Measurements from ENCODE around the gene NEURL4. TPM values are rescaled to one million over a fixed set of nuclear protein-coding genes. Genes with fewer than 3 reads are reported as not detected.
"Not testable (repeated sequence)": the region's sequence is repeated elsewhere in the genome, so short reads cannot be mapped to it uniquely, and the experiment has no call there.

The NEURL4 gene
- total RNA-seq, 4 donors from 2014 or later, result 12.4 to 64.7 (median 34.1) TPM

DNA sequence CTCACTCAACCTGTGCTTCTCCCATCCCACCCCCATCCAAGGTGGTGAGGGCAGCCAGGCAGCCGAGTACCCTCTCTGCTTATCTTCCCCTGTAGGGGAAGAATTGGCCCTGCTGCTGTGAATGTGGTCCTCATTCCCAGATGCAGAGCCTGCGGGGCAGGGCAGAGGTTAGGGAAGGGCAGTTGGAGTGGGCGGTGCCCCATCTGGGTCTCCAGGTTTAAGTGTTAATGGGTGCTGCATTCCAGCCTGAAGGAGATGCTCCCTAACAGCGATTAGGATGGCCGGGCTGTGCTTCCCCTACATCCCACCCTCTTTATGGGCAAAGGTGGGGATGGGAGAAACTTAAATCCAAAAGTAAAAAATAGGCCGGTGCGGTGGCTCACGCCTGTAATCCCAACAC is 37.9 kb upstream of the NEURL4 start:
- H3K27me3 ChIP-seq, result no peaks in the 10 kb centered on the region
- no peak overlapping the region for H3K27ac ChIP-seq
- intact Hi-C loops (cut with DNase I; ENCODE audit: low total_unique reads), result no loop called here
- no peaks in the 10 kb centered on the region for H3K36me3 ChIP-seq
- H3K4me3 ChIP-seq, result no peak overlapping the region
- no peak for TF ChIP-seq CTCF (IDR thresholded peaks at IDR 0.05)
- no peak for TF ChIP-seq POLR2A (IDR thresholded peaks at IDR 0.05)
- DNase-seq, result no peak
- no peaks in the 10 kb centered on the region for H3K4me1 ChIP-seq
- H3K9me3 ChIP-seq, result no peaks in the 10 kb centered on the region

DNA sequence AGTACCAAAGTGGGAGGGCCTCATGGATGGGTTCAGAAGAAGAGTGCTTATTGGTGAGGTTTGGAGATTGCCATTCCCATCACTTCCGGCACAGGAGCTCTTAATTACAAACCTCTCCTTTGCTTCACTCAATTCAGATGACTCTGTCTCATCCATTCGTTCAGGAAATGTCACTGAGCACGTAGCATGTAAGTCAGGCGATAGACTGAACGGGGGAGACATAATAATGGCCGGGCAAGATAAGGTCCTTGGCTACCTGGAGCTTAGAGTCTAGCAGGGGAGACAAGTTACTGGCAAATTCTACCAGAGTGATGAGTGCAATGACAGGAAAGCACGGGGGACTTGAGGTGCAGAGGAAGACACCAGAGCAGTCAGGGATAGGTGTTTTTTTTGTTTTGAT is 36.8 kb upstream of the NEURL4 start:
- H3K9me3 ChIP-seq; intact Hi-C loops (cut with DNase I; ENCODE audit: low total_unique reads); H3K4me1 ChIP-seq; H3K4me3 ChIP-seq; H3K36me3 ChIP-seq; H3K27me3 ChIP-seq; H3K27ac ChIP-seq; DNase-seq: not testable (repeated sequence)

DNA sequence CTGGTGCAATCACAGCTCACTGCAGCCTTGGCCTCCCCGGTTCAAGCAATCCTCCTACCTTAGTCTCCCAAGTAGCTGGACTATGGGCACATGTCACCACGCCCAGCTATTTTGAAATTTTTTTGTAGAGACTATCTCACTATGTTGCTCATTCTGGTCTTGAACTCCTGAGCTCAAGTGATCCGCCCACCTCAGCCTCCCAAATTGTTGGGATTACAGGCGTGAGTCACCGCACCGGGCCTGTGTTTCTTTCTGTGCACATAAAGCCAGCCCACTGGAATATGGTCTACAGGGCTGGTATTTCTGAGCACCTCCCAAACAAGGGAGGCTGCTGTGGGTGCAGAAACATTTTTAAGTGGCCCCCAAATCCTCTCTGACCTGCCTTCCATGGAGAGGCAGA is 34.2 kb upstream of the NEURL4 start:
- Histone ChIP-seq H3K9me3 (no peaks in the 10 kb centered on the region), H3K36me3 (no peaks in the 10 kb centered on the region), H3K27me3 (no peaks in the 10 kb centered on the region), H3K27ac (no peak overlapping the region), H3K4me3 (no peak overlapping the region), H3K4me1 (no peaks in the 10 kb centered on the region)
- intact Hi-C loops (cut with DNase I; ENCODE audit: low total_unique reads), result no loop called here
- TF ChIP-seq CTCF (IDR thresholded peaks at IDR 0.05), result no peak
- no peak for TF ChIP-seq POLR2A (IDR thresholded peaks at IDR 0.05)
- DNase-seq, result no peak

DNA sequence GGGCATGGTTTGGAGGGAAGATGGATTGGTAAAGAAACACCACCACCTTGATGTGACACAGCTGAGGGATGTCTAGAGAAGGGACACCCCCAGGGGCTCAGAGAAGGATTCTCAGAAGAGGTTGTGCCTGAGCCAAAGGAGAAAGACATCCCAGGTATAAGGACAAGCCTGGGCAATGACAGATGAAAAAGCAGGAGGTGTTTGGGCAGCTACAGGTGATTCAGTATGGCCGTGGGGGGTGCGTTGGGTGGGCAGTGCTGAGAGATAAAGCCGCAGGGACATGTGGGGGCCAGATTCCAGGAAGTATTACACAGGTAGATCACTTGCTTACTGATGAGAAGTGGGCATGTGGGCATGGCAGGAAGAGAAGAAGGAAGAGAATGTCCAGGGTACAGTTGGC is 32.8 kb upstream of the NEURL4 start:
- intact Hi-C loops (cut with DNase I; ENCODE audit: low total_unique reads), result no loop called here
- DNase-seq, result no peak
- TF ChIP-seq CTCF (IDR thresholded peaks at IDR 0.05), result no peak
- no peak for TF ChIP-seq POLR2A (IDR thresholded peaks at IDR 0.05)
- no peaks in the 10 kb centered on the region for H3K36me3 ChIP-seq
- no peak overlapping the region for H3K27ac ChIP-seq
- no peak overlapping the region for H3K4me3 ChIP-seq
- H3K9me3 ChIP-seq, result no peaks in the 10 kb centered on the region
- H3K4me1 ChIP-seq, result no peaks in the 10 kb centered on the region
- H3K27me3 ChIP-seq, result no peaks in the 10 kb centered on the region

GRCh38 chr17:7357381-7357780 is 28.2 kb upstream of the NEURL4 start:
- TF ChIP-seq POLR2A (IDR thresholded peaks at IDR 0.05) (no peak), CTCF (IDR thresholded peaks at IDR 0.05) (no peak)
- DNase-seq, result no peak
- H3K27ac ChIP-seq, result peak overlapping the region in 1 of 2 donors; percentile 57
- H3K9me3 ChIP-seq, result no peaks in the 10 kb centered on the region
- H3K4me1 ChIP-seq, result peaks cover 0 to 8% of the 10 kb centered on the region in 2 donors
- no peaks in the 10 kb centered on the region for H3K36me3 ChIP-seq
- no peak overlapping the region for H3K4me3 ChIP-seq
- intact Hi-C loops (cut with DNase I; ENCODE audit: low total_unique reads), result loop anchor here (10.0 kb wide), 1 partner anchor 227 kb away; the partner anchor contains the start of gene MPDU1
- H3K27me3 ChIP-seq, result no peaks in the 10 kb centered on the region

- Histone ChIP-seq H3K27ac (peak overlapping the region; percentile 34 to 57), H3K27me3 (no peaks in the 10 kb centered on the region), H3K36me3 (no peaks in the 10 kb centered on the region), H3K4me1 (peaks cover 0 to 8% of the 10 kb centered on the region in 2 donors), H3K4me3 (no peak overlapping the region), H3K9me3 (no peaks in the 10 kb centered on the region)
- peak in 1 of 2 donors; percentile 60 for DNase-seq
- intact Hi-C loops (cut with DNase I; ENCODE audit: low total_unique reads), result loop anchor here (10.0 kb wide), 1 partner anchor 228 kb away; the partner anchor contains the start of gene MPDU1
- TF ChIP-seq POLR2A (IDR thresholded peaks at IDR 0.05) (no peak), CTCF (IDR thresholded peaks at IDR 0.05) (no peak)
Observed at GRCh38 chr17:7356756-7357155, 27.6 kb upstream of the NEURL4 start.
